Urinary bladder (tissue), 4 donors: Measurements from ENCODE around the gene TSGA10. TPM values are rescaled to one million over a fixed set of nuclear protein-coding genes. Genes with fewer than 3 reads are reported as not detected.
"Not testable (repeated sequence)": the region's sequence is repeated elsewhere in the genome, so short reads cannot be mapped to it uniquely, and the experiment has no call there.

Experiments
- DNase-seq: peaks from one replicate; pipeline ENCODE4 v3.0.0-alpha.2; 2015; ENCODE audit errors: extremely low spot score
- H3K27ac ChIP-seq: one replicate; pipeline ENCODE4 v1.5.1; 2013; ENCODE audit warnings: low read depth, mild to moderate bottlenecking, moderate library complexity
- H3K36me3 ChIP-seq: one replicate; pipeline ENCODE4 v1.6.1; 2013; ENCODE audit warnings: mild to moderate bottlenecking, moderate library complexity; ENCODE audit not compliant: insufficient read depth
- H3K4me1 ChIP-seq: one replicate; pipeline ENCODE4 v1.6.1; 2013; ENCODE audit warnings: mild to moderate bottlenecking, moderate library complexity; ENCODE audit not compliant: insufficient read depth
- H3K4me3 ChIP-seq: one replicate; pipeline ENCODE4 v1.5.1; 2013; ENCODE audit warnings: low read depth, low read length
- WGBS: extraction: QIAGEN DNeasy Blood & Tissue Kit; methylation state at CpG from one replicate; pipeline ENCODE4 v1.1.7; 2013; 5-methylcytosine and 5-hydroxymethylcytosine counted together
- polyA plus RNA-seq: library from polyadenylated mRNA; stranded (reverse); fragments of 200-250 nt; gene quantifications from one replicate; pipeline ENCODE4 v1.2.3, GENCODE V29; 2013
- total RNA-seq: library from RNA; depleted of rRNA; stranded (reverse); fragments of >200 nt; gene quantifications from one replicate; pipeline ENCODE4 v1.2.3, GENCODE V29; 2014
- donor health status: healthy with polysubstance abuse.
- donor health status: healthy.

Gene TSGA10
- total and polyA plus RNA-seq, 2 donors = 2.5 to 12.2 TPM

GRCh38 chr2:99140056-99140859, 14.5 kb downstream of the TSGA10 start:
- Histone ChIP-seq H3K4me3 (peak overlapping the region; percentile 64), H3K36me3 (no peaks in the 10 kb centered on the region), H3K4me1 (no peaks in the 10 kb centered on the region), H3K27ac (peak overlapping the region; percentile 38)
- DNase-seq = no peak
- 25% methylated on average over 17 of the region's 17 CpGs for WGBS

- Histone ChIP-seq H3K4me1 (no peaks in the 10 kb centered on the region), H3K27ac (no peak overlapping the region), H3K36me3 (no peaks in the 10 kb centered on the region), H3K4me3 (no peak overlapping the region)
- 98% methylated on average over 4 of the region's 4 CpGs for WGBS
- no peak for DNase-seq
Observed at GRCh38 chr2:99139003-99139402, 15.7 kb downstream of the TSGA10 start.

DNA sequence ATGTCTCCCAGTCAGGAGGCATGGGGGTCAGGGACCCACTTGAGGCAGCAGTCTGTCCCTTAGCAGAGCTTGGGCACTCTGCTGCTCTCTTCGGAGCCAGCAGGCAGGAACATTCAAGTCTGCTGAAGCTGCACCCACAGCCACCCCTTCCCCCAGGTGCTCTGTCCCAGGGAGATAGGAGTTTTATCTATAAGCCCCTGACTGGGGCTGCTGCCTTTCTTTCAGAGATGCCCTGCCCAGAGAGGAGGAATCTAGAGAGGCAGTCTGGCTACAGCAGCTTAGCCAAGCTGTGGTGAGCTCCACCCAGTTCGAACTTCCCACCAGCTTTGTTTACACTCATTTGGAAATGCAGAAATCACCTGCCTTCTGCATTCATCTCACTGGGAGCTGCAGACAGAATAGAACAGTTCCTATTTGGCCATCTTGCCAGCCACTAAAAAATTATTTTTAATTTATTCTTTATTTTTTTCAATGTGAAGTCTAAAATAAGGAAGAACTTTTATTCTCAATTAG, 19.6 kb downstream of the TSGA10 start:
- 90% methylated on average over 2 of the region's 2 CpGs for WGBS
- not testable (repeated sequence) for H3K36me3 ChIP-seq, DNase-seq, H3K27ac ChIP-seq, H3K4me3 ChIP-seq, H3K4me1 ChIP-seq

DNA sequence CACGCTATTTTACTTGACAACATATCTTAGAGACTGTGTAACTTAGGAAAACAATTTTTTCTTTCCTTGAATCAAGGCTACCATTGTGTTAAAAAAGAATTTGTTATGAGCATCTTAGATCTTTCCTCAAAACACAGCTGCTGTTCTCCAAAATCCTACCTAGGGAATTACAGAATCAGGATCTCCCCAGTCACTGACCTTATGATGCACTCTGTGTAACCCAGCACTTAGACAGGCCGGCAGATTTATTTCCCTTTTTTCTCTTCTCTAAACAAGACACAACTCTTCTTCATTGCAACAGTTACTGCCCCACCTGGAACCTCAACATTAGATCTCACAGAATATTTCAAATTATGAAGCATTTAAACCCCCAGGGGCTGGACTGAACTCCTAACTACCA, 26.8 kb downstream of the TSGA10 start:
- 84% methylated on average over 2 of the region's 2 CpGs for WGBS
- Histone ChIP-seq H3K4me3 (no peak overlapping the region), H3K27ac (no peak overlapping the region), H3K4me1 (no peaks in the 10 kb centered on the region), H3K36me3 (no peaks in the 10 kb centered on the region)
- no peak for DNase-seq

DNA sequence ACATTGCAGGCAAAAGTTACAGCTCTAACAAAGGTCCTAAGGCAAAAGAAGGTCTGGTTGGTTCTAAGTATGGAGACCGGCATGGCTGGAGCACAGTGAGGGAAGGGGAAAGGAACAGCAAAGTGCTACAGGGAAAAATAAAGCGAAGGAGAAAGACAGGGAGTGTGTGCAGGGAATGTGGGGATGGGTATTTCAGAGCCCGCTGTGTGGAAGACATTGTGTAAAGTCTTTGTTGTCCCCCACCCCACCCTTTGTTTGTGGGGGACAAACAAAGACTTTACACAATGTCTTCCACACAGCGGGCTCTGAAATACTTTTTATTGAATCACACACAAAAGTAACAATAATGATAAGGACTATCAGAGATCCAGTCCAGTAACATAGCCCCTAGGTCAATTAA, 42.1 kb downstream of the TSGA10 start:
- H3K4me1 ChIP-seq = no peaks in the 10 kb centered on the region
- H3K27ac ChIP-seq = no peak overlapping the region
- DNase-seq = no peak
- H3K36me3 ChIP-seq = no peaks in the 10 kb centered on the region
- WGBS = 85% methylated on average over 4 of the region's 4 CpGs
- no peak overlapping the region for H3K4me3 ChIP-seq

DNA sequence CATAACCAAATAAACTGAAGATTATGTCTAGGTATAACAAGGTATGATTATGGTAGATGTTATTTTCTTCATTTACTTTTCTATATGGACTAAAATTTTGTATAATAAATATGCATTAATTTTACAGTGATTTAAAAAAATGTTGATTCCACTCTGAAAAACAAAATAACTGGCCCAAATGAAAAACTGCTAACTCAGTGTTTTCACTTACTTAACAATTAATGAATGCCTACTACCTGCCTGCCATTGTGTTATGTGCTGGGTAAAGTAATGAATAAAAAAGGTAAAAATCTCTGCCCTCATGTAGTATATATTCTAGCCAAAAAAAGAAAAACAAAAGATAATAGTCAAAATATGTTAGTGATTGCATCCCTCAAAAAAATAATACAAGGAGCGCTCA, 42.8 kb downstream of the TSGA10 start:
- no peak for DNase-seq
- no peak overlapping the region for H3K4me3 ChIP-seq
- H3K36me3 ChIP-seq = no peaks in the 10 kb centered on the region
- 90% methylated on average over 1 of the region's 1 CpG for WGBS
- H3K4me1 ChIP-seq = no peaks in the 10 kb centered on the region
- no peak overlapping the region for H3K27ac ChIP-seq

DNA sequence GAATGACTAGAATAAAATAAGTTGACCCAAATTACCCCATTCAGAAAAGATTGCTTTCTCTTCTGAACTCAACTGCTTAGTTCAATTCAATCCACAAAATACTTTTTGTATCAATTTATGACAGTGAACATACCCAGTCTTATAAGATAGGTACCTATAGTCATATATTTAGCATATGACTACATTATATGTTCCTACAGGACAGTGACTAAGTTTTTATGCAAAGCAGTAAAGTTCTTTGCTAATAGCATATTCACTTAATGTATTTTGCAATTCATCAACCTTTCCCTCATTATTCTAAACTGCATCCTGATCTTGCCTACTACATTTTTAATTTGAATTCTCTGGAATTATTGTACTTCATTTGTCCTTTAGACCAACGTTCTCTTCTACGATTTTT, 43.5 kb downstream of the TSGA10 start:
- no peak overlapping the region for H3K27ac ChIP-seq
- no peak for DNase-seq
- 81% methylated on average over 2 of the region's 2 CpGs for WGBS

DNA sequence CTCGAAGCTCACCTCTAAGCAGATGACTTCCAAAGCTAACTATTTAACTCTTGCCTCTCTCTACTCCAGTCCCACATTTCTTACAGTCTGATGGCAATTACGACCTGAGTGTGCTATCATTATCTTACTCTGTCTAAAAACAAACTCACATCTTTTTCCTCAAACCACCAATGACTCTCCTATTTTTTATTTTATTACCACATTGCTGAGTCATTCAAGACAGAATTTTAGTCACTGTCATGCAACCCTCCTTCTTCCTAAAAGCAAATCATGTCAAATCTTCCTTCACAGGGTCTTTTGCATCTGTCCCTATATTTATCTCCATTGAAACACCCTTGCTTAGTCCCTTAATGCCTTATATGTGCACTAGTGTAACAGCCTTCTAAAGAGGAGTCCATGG, 47.8 kb downstream of the TSGA10 start:
- H3K4me1 ChIP-seq = no peaks in the 10 kb centered on the region
- peaks cover 2% of the 10 kb centered on the region for H3K36me3 ChIP-seq
- 39% methylated on average over 2 of the region's 2 CpGs for WGBS
- H3K4me3 ChIP-seq = no peak overlapping the region
- no peak overlapping the region for H3K27ac ChIP-seq
- no peak for DNase-seq

More for the DNA sequence above, 43.5 kb downstream of the TSGA10 start:
- no peaks in the 10 kb centered on the region for H3K4me1 ChIP-seq
- no peak overlapping the region for H3K4me3 ChIP-seq
- H3K36me3 ChIP-seq = no peaks in the 10 kb centered on the region

GRCh38 chr2:99104006-99104405, 50.7 kb downstream of the TSGA10 start:
- Histone ChIP-seq H3K4me3 (no peak overlapping the region), H3K36me3 (peaks cover 2% of the 10 kb centered on the region), H3K27ac (no peak overlapping the region), H3K4me1 (no peaks in the 10 kb centered on the region)
- DNase-seq = no peak
- 69% methylated on average over 2 of the region's 2 CpGs for WGBS

DNA sequence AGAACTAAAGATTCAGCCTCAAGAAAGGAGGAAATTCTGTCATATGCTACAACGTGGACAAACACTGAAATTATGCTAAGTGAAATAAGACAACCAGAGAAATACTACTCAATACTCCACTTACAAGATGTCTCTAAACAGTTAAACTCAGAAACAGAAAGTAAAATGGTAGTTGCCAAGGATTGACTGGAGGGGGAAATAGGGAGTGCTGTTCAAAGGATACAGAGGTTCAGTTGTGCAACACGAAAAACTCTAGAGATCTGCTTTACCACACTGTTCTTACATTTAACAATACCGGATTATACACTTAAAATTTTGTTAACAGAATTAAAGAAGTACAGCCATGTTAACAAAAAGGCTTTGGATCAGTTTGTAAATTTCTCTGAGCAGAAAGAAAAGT, 53.0 kb downstream of the TSGA10 start:
- Histone ChIP-seq H3K4me1 (no peaks in the 10 kb centered on the region), H3K36me3 (peaks cover 2% of the 10 kb centered on the region), H3K4me3 (no peak overlapping the region), H3K27ac (no peak overlapping the region)
- WGBS = 41% methylated on average over 3 of the region's 3 CpGs
- no peak for DNase-seq

GRCh38 chr2:99096728-99097127, 58.0 kb downstream of the TSGA10 start:
- Histone ChIP-seq H3K36me3 (no peaks in the 10 kb centered on the region), H3K4me1 (no peaks in the 10 kb centered on the region), H3K27ac (no peak overlapping the region), H3K4me3 (no peak overlapping the region)
- 57% methylated on average over 1 of the region's 1 CpG for WGBS
- no peak for DNase-seq

DNA sequence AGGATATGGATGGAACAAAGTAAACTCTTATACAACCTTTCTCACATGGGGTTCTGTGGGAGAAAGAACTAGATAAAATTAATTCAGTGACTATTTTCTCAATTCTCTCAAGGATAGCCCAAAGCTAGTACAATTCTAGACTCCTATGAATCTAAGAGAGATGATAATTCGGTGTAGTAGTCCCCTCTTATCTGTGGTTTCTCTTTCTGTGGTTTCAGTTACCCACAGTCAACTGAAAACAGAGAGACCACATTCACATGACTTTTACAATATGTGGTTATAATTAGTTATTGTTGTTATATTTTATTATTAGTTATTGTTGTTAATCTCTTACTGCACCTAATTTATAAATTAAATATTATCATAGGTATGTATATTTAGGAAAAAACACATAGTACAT, 66.7 kb downstream of the TSGA10 start:
- H3K27ac ChIP-seq = no peak overlapping the region
- peaks cover 2% of the 10 kb centered on the region for H3K36me3 ChIP-seq
- no peak for DNase-seq
- WGBS = 70% methylated on average over 1 of the region's 1 CpG
- H3K4me1 ChIP-seq = no peaks in the 10 kb centered on the region
- no peak overlapping the region for H3K4me3 ChIP-seq

DNA sequence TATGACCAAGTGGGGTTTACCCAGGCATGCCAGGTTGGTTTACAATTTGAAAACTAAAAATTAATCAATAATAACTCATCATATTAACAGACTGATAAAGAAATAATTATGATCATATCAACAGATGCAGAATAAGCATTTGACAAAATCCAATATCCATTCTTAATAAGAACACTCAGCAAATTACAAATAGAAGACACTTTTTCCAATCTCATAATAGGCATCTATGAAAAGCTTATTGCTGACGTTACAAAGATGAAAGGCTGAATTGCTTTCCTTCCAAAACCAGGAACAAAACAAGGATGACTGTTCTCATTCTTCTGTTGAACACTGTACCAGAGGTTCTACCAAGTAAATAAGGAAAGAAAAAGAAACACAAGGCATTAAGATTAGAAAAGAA, 68.4 kb downstream of the TSGA10 start:
- DNase-seq = no peak
- Histone ChIP-seq H3K4me3 (no peak overlapping the region), H3K4me1 (no peaks in the 10 kb centered on the region), H3K36me3 (peaks cover 2% of the 10 kb centered on the region), H3K27ac (no peak overlapping the region)
- WGBS = 63% methylated on average over 1 of the region's 1 CpG

DNA sequence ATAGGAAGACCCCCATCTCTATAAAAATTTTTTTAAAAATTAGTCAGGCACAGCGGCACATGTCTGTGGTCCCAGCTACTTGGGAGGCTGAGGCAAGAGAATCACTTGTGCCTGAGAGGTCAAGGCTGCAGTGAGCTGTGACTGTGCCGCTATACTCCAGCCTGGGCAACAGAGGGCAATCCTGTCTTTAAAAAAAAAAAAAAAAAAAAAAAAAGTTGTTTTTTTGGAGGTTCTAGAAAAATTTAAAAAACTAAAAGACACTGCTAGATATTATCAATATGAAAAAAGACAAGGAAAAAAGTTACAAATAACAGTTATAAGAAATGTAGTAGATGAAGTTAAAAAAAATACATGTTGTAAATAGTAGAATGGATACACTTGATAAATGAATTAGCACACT, 69.3 kb downstream of the TSGA10 start:
- no peak overlapping the region for H3K4me3 ChIP-seq
- no peaks in the 10 kb centered on the region for H3K4me1 ChIP-seq
- WGBS = 74% methylated on average over 2 of the region's 2 CpGs
- H3K27ac ChIP-seq = no peak overlapping the region
- no peak for DNase-seq
- peaks cover 2% of the 10 kb centered on the region for H3K36me3 ChIP-seq
